H9 (cell line): ENCODE data around the gene CILP2. TPM values are rescaled to one million over a fixed set of nuclear protein-coding genes. Genes with fewer than 3 reads are reported as not detected.

Source experiments
- DNase-seq: peaks from one replicate; pipeline ENCODE4 v3.0.0-alpha.2; 2017
- H2AFZ ChIP-seq: one replicate; pipeline ENCODE4 v1.6.1; 2013; ENCODE audit warnings: mild to moderate bottlenecking, low read length, control low read depth, moderate library complexity
- H2AK5ac ChIP-seq: 2 replicates; pipeline ENCODE4 v1.6.1; 2013; ENCODE audit warnings: low read length, control low read depth, mixed read lengths; ENCODE audit not compliant: insufficient read length
- H2BK120ac ChIP-seq: one replicate; pipeline ENCODE4 v1.6.1; 2013; ENCODE audit warnings: low read depth, mild to moderate bottlenecking, low read length, control low read depth, inconsistent platforms; ENCODE audit not compliant: poor library complexity, severe bottlenecking
- H2BK12ac ChIP-seq: 2 replicates; pipeline ENCODE4 v1.6.1; 2013; ENCODE audit warnings: low read length, control low read depth, mixed read lengths, low read depth; ENCODE audit not compliant: insufficient read length
- H2BK15ac ChIP-seq: 2 replicates; pipeline ENCODE4 v1.6.1; 2013; ENCODE audit warnings: low read depth, low read length, control low read depth
- H2BK20ac ChIP-seq: one replicate; pipeline ENCODE4 v1.6.1; 2013; ENCODE audit warnings: low read depth, mild to moderate bottlenecking, low read length, control low read depth, inconsistent platforms; ENCODE audit not compliant: poor library complexity, severe bottlenecking
- H2BK5ac ChIP-seq: 2 replicates; pipeline ENCODE4 v1.6.1; 2013; ENCODE audit warnings: low read length, control low read depth, mixed read lengths; ENCODE audit not compliant: insufficient read length
- H3K14ac ChIP-seq: 2 replicates; pipeline ENCODE4 v1.6.1; 2013; ENCODE audit warnings: low read length, control low read depth; ENCODE audit not compliant: insufficient read depth
- H3K18ac ChIP-seq: 2 replicates; pipeline ENCODE4 v1.6.1; 2013; ENCODE audit warnings: low read depth, mild to moderate bottlenecking, mixed read lengths, low read length, control low read depth; ENCODE audit not compliant: insufficient read length
- H3K23ac ChIP-seq: 2 replicates; pipeline ENCODE4 v1.6.1; 2013; ENCODE audit warnings: low read length, control low read depth, mixed read lengths, low read depth; ENCODE audit not compliant: insufficient read length
- H3K23me2 ChIP-seq: 2 replicates; pipeline ENCODE4 v1.6.1; 2013; ENCODE audit warnings: low read depth, mild to moderate bottlenecking, mixed read lengths, low read length, control low read depth; ENCODE audit not compliant: insufficient read length, poor library complexity, severe bottlenecking
- H3K27ac ChIP-seq: 2 replicates; pipeline ENCODE4 v1.5.1; 2013; ENCODE audit warnings: low read length, control low read depth, mixed read lengths, low read depth; ENCODE audit not compliant: insufficient read length
- H3K27me3 ChIP-seq: 2 replicates; pipeline ENCODE4 v1.6.1; 2013; ENCODE audit warnings: low read length, control low read depth, inconsistent platforms; ENCODE audit not compliant: insufficient read depth
- H3K4ac ChIP-seq: 2 replicates; pipeline ENCODE4 v1.6.1; 2013; ENCODE audit warnings: low read depth, mild to moderate bottlenecking, control low read depth, inconsistent platforms, low read length, moderate library complexity
- H3K4me1 ChIP-seq: 2 replicates; pipeline ENCODE4 v1.6.1; 2013; ENCODE audit warnings: low read length, control low read depth, inconsistent platforms; ENCODE audit not compliant: insufficient read depth
- H3K4me2 ChIP-seq: 2 replicates; pipeline ENCODE4 v1.6.1; 2013; ENCODE audit warnings: low read length, control low read depth, mixed read lengths; ENCODE audit not compliant: insufficient read length, insufficient read depth
- H3K56ac ChIP-seq: 2 replicates; pipeline ENCODE4 v1.6.1; 2013; ENCODE audit warnings: low read depth, mild to moderate bottlenecking, mixed read lengths, low read length, control low read depth; ENCODE audit not compliant: insufficient read length
- H3K79me1 ChIP-seq: 2 replicates; pipeline ENCODE4 v1.6.1; 2013; ENCODE audit warnings: low read depth, mild to moderate bottlenecking, moderate library complexity, low read length, control low read depth, inconsistent platforms; ENCODE audit not compliant: insufficient read depth, poor library complexity, severe bottlenecking
- H3K79me2 ChIP-seq: 2 replicates; pipeline ENCODE4 v1.6.1; 2013; ENCODE audit warnings: low read length, control low read depth, inconsistent platforms; ENCODE audit not compliant: insufficient read depth
- H3K9ac ChIP-seq: 2 replicates; pipeline ENCODE4 v1.6.1; 2013; ENCODE audit warnings: low read length, control low read depth, mixed read lengths; ENCODE audit not compliant: insufficient read length; ENCODE audit errors: extremely low read depth
- H3K9me3 ChIP-seq: one replicate; pipeline ENCODE4 v1.6.1; 2013; ENCODE audit warnings: low read depth, low read length, inconsistent platforms; ENCODE audit not compliant: control insufficient read depth
- H3T11ph ChIP-seq: one replicate; pipeline ENCODE4 v1.6.1; 2013; ENCODE audit warnings: mild to moderate bottlenecking, low read length, control low read depth, inconsistent platforms
- H4K20me1 ChIP-seq: one replicate; pipeline ENCODE4 v1.6.1; 2013; ENCODE audit not compliant: control insufficient read depth, insufficient read length, insufficient read depth
- H4K5ac ChIP-seq: 2 replicates; pipeline ENCODE4 v1.6.1; 2013; ENCODE audit warnings: low read depth, mild to moderate bottlenecking, mixed read lengths, low read length, control low read depth; ENCODE audit not compliant: insufficient read length
- H4K8ac ChIP-seq: replicated peaks from 2 replicates; pipeline ENCODE4 v1.6.1; 2013; ENCODE audit warnings: low read length, control low read depth, mixed read lengths, low read depth; ENCODE audit not compliant: insufficient read length
- H4K91ac ChIP-seq: 2 replicates; pipeline ENCODE4 v1.6.1; 2013; ENCODE audit warnings: low read depth, mild to moderate bottlenecking, moderate library complexity, mixed read lengths, low read length, control low read depth; ENCODE audit not compliant: insufficient read length
- H3K27ac Mint-ChIP-seq, 3 experiments: 2 replicates in 2 of 3; 3 replicates in 1 of 3; pipeline ENCODE4 v1.8.0; 2020 to 2021; ENCODE audit warnings: mixed read lengths in 3 of 3, mild to moderate bottlenecking in 1 of 3, moderate library complexity in 1 of 3
- H3K27me3 Mint-ChIP-seq: 2 replicates; pipeline ENCODE4 v1.8.0; 2021; ENCODE audit warnings: low read depth, mild to moderate bottlenecking, moderate library complexity, mixed read lengths
- H3K36me3 Mint-ChIP-seq, 3 experiments: 2 replicates in 2 of 3; 3 replicates in 1 of 3; pipeline ENCODE4 v1.8.0; 2020 to 2021; ENCODE audit warnings: low read depth in 3 of 3, mixed read lengths in 3 of 3; ENCODE audit not compliant: insufficient read depth in 1 of 3
- H3K4me1 Mint-ChIP-seq, 2 experiments: 2 replicates each; pipeline ENCODE4 v1.8.0; 2020; ENCODE audit warnings: mixed read lengths in 2 of 2
- H3K4me3 Mint-ChIP-seq, 2 experiments: 2 replicates in 1 of 2; 3 replicates in 1 of 2; pipeline ENCODE4 v1.8.0; 2020 to 2021; ENCODE audit warnings: mild to moderate bottlenecking in 2 of 2, mixed read lengths in 2 of 2, moderate library complexity in 1 of 2
- H3K9me3 Mint-ChIP-seq, 2 experiments: 2 replicates in 1 of 2; 3 replicates in 1 of 2; pipeline ENCODE4 v1.8.0; 2020; ENCODE audit warnings: mild to moderate bottlenecking in 2 of 2, mixed read lengths in 2 of 2, moderate library complexity in 1 of 2
- CTCF ChIP-seq: fragments of 200-600 bp; sonication (generic); conservative IDR thresholded peaks from 3 replicates; pipeline ENCODE4 v1.8.0; 2021; ENCODE audit warnings: antibody characterized with exemption, mild to moderate bottlenecking
- WGBS: extraction: QIAGEN DNeasy Blood & Tissue Kit; methylation state at CpG from one replicate; pipeline ENCODE4 v1.1.7; 2013; ENCODE audit warnings: missing lambda C conversion rate, low lambda C conversion rate, mixed read lengths; ENCODE audit not compliant: insufficient read length; ENCODE audit errors: extremely low coverage; 5-methylcytosine and 5-hydroxymethylcytosine counted together
- total RNA-seq: library from RNA; stranded (reverse); gene quantifications from 2 replicates; pipeline ENCODE4 v1.2.1, GENCODE V29; 2021

Gene CILP2
- total RNA-seq, 1 experiment from 2014 or later = 6.4 TPM

GRCh38 chr19:19592690-19593089, 54.6 kb downstream of the CILP2 start:
- Mint-ChIP-seq H3K27me3 (no peaks in the 10 kb centered on the region), H3K4me3 (no peak overlapping the region), H3K4me1 (peaks cover 14 to 24% of the 10 kb centered on the region in 2 experiments), H3K36me3 (no peaks in the 10 kb centered on the region), H3K9me3 (no peaks in the 10 kb centered on the region; a peak in 1 of 5 replicates), H3K27ac (no peak overlapping the region)
- H3K4me2 ChIP-seq = no peak overlapping the region
- no peak overlapping the region for H3T11ph ChIP-seq
- no peak overlapping the region for H2AK5ac ChIP-seq
- TF ChIP-seq CTCF = no peak
- no peak overlapping the region for H3K4ac ChIP-seq
- H3K18ac ChIP-seq = no peak overlapping the region
- no peak for DNase-seq
- no peaks in the 10 kb centered on the region for H4K20me1 ChIP-seq
- no peak overlapping the region for H2BK20ac ChIP-seq
- no peaks in the 10 kb centered on the region for H3K23me2 ChIP-seq
- H3K14ac ChIP-seq = no peak overlapping the region
- H2BK120ac ChIP-seq = no peak overlapping the region
- H3K9ac ChIP-seq = no peak overlapping the region
- H3K79me2 ChIP-seq = no peaks in the 10 kb centered on the region
- no peak overlapping the region for H2BK5ac ChIP-seq
- no peak overlapping the region for H2BK12ac ChIP-seq
- peaks cover 10% of the 10 kb centered on the region; the same call in 1 of the 2 replicates for H3K4me1 ChIP-seq
- H2AFZ ChIP-seq = no peak overlapping the region
- no peak overlapping the region for H4K5ac ChIP-seq
- H3K56ac ChIP-seq = no peak overlapping the region
- no peak overlapping the region for H2BK15ac ChIP-seq
- no peak overlapping the region for H3K27ac ChIP-seq
- no peaks in the 10 kb centered on the region for H3K27me3 ChIP-seq
- no peak overlapping the region for H3K23ac ChIP-seq
- H4K8ac ChIP-seq = no peak overlapping the region
- no peak overlapping the region for H4K91ac ChIP-seq
- H3K9me3 ChIP-seq = no peaks in the 10 kb centered on the region
- no CpG with 5 or more reads among the region's 10 CpGs for WGBS
- no peaks in the 10 kb centered on the region for H3K79me1 ChIP-seq
